SU-DHL-6 (cell line): ENCODE results near the gene PLXNC1.

Experiments used
- EZH2phosphoT487 ChIP-seq: fragments of 200-600 bp; sonication (generic), shearing (Covaris generic); conservative IDR thresholded peaks from 2 replicates; pipeline ENCODE4 v1.6.1; 2018; ENCODE audit warnings: mild to moderate bottlenecking, antibody characterized with exemption, low read length, moderate library complexity, mixed read lengths
- TF ChIP-seq, protein P1 (sequence below): fragments of 200-600 bp; sonication (generic); IDR thresholded peaks from one replicate; pipeline ENCODE4 v1.5.1; 2017; ENCODE audit warnings: antibody characterized with exemption, mild to moderate bottlenecking, low read length, moderate library complexity; ENCODE audit not compliant: insufficient read depth, poor library complexity, severe bottlenecking

DNA sequence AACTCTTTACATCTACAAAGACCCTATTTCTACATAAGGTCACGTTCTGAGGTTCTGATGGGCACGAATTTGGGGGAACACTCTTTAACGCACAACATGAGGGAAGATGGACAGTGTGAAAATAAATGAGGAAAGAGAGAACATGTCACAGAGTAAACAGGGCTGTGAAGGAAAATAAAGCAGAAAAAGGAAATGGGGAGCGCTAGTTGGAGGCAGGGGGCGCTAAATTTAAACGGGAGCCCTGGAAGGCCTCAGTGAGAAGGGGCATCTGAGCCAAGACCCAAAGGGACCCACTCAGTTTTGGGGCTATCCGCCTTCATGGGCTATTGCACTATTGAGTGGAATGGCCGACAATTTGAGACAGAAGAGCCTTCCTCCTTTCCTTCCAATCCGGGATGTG, 50.5 kb downstream of the PLXNC1 start:
- TF ChIP-seq, protein P1, sequence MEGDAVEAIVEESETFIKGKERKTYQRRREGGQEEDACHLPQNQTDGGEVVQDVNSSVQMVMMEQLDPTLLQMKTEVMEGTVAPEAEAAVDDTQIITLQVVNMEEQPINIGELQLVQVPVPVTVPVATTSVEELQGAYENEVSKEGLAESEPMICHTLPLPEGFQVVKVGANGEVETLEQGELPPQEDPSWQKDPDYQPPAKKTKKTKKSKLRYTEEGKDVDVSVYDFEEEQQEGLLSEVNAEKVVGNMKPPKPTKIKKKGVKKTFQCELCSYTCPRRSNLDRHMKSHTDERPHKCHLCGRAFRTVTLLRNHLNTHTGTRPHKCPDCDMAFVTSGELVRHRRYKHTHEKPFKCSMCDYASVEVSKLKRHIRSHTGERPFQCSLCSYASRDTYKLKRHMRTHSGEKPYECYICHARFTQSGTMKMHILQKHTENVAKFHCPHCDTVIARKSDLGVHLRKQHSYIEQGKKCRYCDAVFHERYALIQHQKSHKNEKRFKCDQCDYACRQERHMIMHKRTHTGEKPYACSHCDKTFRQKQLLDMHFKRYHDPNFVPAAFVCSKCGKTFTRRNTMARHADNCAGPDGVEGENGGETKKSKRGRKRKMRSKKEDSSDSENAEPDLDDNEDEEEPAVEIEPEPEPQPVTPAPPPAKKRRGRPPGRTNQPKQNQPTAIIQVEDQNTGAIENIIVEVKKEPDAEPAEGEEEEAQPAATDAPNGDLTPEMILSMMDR = no peak
- no peak for TF ChIP-seq EZH2phosphoT487
